A549 (cell line): ENCODE results near the gene SNAI3.

ENCODE experiments used
- CBX2 ChIP-seq: fragments of 200-600 bp; sonication (generic); IDR thresholded peaks from 2 replicates; pipeline ENCODE4 v1.6.1; 2016; ENCODE audit warnings: low read depth, mild to moderate bottlenecking, borderline replicate concordance
- CHD2 ChIP-seq: fragments of 150-350 bp; IDR thresholded peaks from 2 replicates; pipeline ENCODE4 v1.6.1; 2014; ENCODE audit warnings: low read length; ENCODE audit not compliant: partially characterized antibody
- CTCF ChIP-seq: fragments of >200 bp; sonication (Bioruptor Twin); formaldehyde crosslinking; IDR thresholded peaks from 3 replicates; pipeline ENCODE4 v1.5.1; 2016
- KDM1A ChIP-seq: fragments of 200-600 bp; sonication (generic); IDR thresholded peaks from 2 replicates; pipeline ENCODE4 v1.6.1; 2016; ENCODE audit warnings: low read depth, mild to moderate bottlenecking
- MYC ChIP-seq: IDR thresholded peaks from 2 replicates; pipeline ENCODE4 v1.6.1; 2012; ENCODE audit warnings: mild to moderate bottlenecking, inconsistent platforms, low read length, improper control_type of control experiment, borderline replicate concordance
- POLR2A ChIP-seq: IDR thresholded peaks from 2 replicates; pipeline ENCODE4 v1.6.1; 2012; ENCODE audit warnings: mild to moderate bottlenecking, low read length
- RAD21 ChIP-seq, 2 experiments: fragments of >200 bp in 1 of 2; sonication (Bioruptor Twin) in 1 of 2; formaldehyde crosslinking in 1 of 2; IDR thresholded peaks in 1 of 2; conservative IDR thresholded peaks in 1 of 2; 2 replicates in 1 of 2; 3 replicates in 1 of 2; pipeline ENCODE4 v1.6.1; 2012 to 2018; ENCODE audit warnings: inconsistent platforms in 1 of 2
- REST ChIP-seq: fragments of 200-600 bp; sonication (generic); IDR thresholded peaks from 2 replicates; pipeline ENCODE4 v1.6.1; 2016; ENCODE audit warnings: antibody characterized with exemption, mild to moderate bottlenecking, moderate library complexity
- SREBF2 ChIP-seq: fragments of 450-650 bp; IDR thresholded peaks from 2 replicates; pipeline ENCODE4 v1.6.1; 2014; ENCODE audit warnings: mild to moderate bottlenecking, moderate library complexity
- TP53 ChIP-seq: fragments of 250-450 bp; sonication (Bioruptor Pico); IDR thresholded peaks from 2 replicates; pipeline ENCODE4 v1.5.0; 2021; ENCODE audit warnings: mild to moderate bottlenecking, moderate library complexity

GRCh38 chr16:88634994-88635670, 51.2 kb downstream of the SNAI3 start:
- TF ChIP-seq CTCF (no peak), RAD21 (conservative IDR thresholded peaks at IDR 0.05 in 1 of 2, IDR thresholded peaks at IDR 0.05 in 1 of 2) (no peak), POLR2A (no peak), TP53 (CRISPR knock-in tag) (no peak), KDM1A (no peak), CHD2 (no peak), SREBF2 (no peak), CBX2 (no peak), REST (no peak), MYC (no peak)
